HEK293 (cell line): Measurements from ENCODE around the gene KIF11.

ENCODE experiments used
- BCL11B ChIP-seq: fragments of 450-650 bp; formaldehyde crosslinking; IDR thresholded peaks from 2 replicates; pipeline ENCODE4 v1.5.1; 2016; ENCODE audit warnings: low read depth, missing biosample characterization, missing genetic modification characterization
- KLF9 ChIP-seq: fragments of 450-650 bp; formaldehyde crosslinking; IDR thresholded peaks from 2 replicates; pipeline ENCODE4 v1.5.1; 2016; ENCODE audit warnings: missing biosample characterization, missing genetic modification characterization, low read depth
- MEIS1 ChIP-seq: sonication (generic); formaldehyde crosslinking; IDR thresholded peaks from 2 replicates; pipeline ENCODE4 v1.8.1; 2022; ENCODE audit warnings: missing genetic modification reagents, mild to moderate bottlenecking, borderline replicate concordance
- OSR2 ChIP-seq: fragments of 450-650 bp; formaldehyde crosslinking; IDR thresholded peaks from 2 replicates; pipeline ENCODE4 v1.5.1; 2016; ENCODE audit warnings: missing biosample characterization, missing genetic modification characterization
- PRDM1 ChIP-seq: fragments of 450-650 bp; formaldehyde crosslinking; IDR thresholded peaks from 2 replicates; pipeline ENCODE4; 2016; ENCODE audit warnings: missing biosample characterization, missing genetic modification characterization
- SP2 ChIP-seq: fragments of 450-650 bp; formaldehyde crosslinking; IDR thresholded peaks from 2 replicates; pipeline ENCODE4 v1.5.1; 2016; ENCODE audit warnings: missing biosample characterization, missing genetic modification characterization
- TRIM28 ChIP-seq: IDR thresholded peaks from 2 replicates; pipeline ENCODE4 v1.6.1; 2011; ENCODE audit warnings: low read length, control low read depth, borderline replicate concordance
- ZBTB21 ChIP-seq: fragments of 450-650 bp; formaldehyde crosslinking; IDR thresholded peaks from 2 replicates; pipeline ENCODE4 v1.5.1; 2017; ENCODE audit warnings: missing biosample characterization, missing genetic modification characterization
- ZBTB8A ChIP-seq: fragments of 450-650 bp; formaldehyde crosslinking; IDR thresholded peaks from 2 replicates; pipeline ENCODE4 v1.5.1; 2016; ENCODE audit warnings: missing biosample characterization, missing genetic modification characterization
- ZEB2 ChIP-seq: fragments of 450-650 bp; formaldehyde crosslinking; IDR thresholded peaks from 2 replicates; pipeline ENCODE4 v1.5.1; 2016; ENCODE audit warnings: missing biosample characterization, missing genetic modification characterization
- ZNF121 ChIP-seq: fragments of 450-650 bp; formaldehyde crosslinking; IDR thresholded peaks from 2 replicates; pipeline ENCODE4 v1.5.1; 2016; ENCODE audit warnings: missing biosample characterization, missing genetic modification characterization
- ZNF223 ChIP-seq: fragments of 450-650 bp; formaldehyde crosslinking; IDR thresholded peaks from 2 replicates; pipeline ENCODE4 v1.5.1; 2016; ENCODE audit warnings: missing biosample characterization, missing genetic modification characterization
- ZNF366 ChIP-seq: fragments of 450-650 bp; formaldehyde crosslinking; conservative IDR thresholded peaks from 2 replicates; pipeline ENCODE4 v1.5.1; 2016; ENCODE audit warnings: missing biosample characterization, missing genetic modification characterization
- ZNF433 ChIP-seq: fragments of 450-650 bp; formaldehyde crosslinking; IDR thresholded peaks from 2 replicates; pipeline ENCODE4 v1.5.1; 2016; ENCODE audit warnings: missing biosample characterization, missing genetic modification characterization, low read depth
- ZNF514 ChIP-seq: fragments of 450-650 bp; formaldehyde crosslinking; IDR thresholded peaks from 2 replicates; pipeline ENCODE4 v1.5.1; 2016; ENCODE audit warnings: missing biosample characterization, missing genetic modification characterization
- ZNF558 ChIP-seq: fragments of 450-650 bp; formaldehyde crosslinking; IDR thresholded peaks from 2 replicates; pipeline ENCODE4 v1.5.1; 2016; ENCODE audit warnings: missing biosample characterization, missing genetic modification characterization
- ZNF624 ChIP-seq: fragments of 450-650 bp; formaldehyde crosslinking; IDR thresholded peaks from 2 replicates; pipeline ENCODE4 v1.5.1; 2017; ENCODE audit warnings: missing biosample characterization, missing genetic modification characterization
- ZNF658 ChIP-seq: fragments of 450-650 bp; formaldehyde crosslinking; IDR thresholded peaks from 2 replicates; pipeline ENCODE4; 2016; ENCODE audit warnings: missing biosample characterization, missing genetic modification characterization
- ZNF670 ChIP-seq: fragments of 450-650 bp; formaldehyde crosslinking; IDR thresholded peaks from 2 replicates; pipeline ENCODE4 v1.5.1; 2016; ENCODE audit warnings: missing biosample characterization, missing genetic modification characterization, low read depth
- TF ChIP-seq, protein P1 (sequence below): fragments of 450-650 bp; formaldehyde crosslinking; IDR thresholded peaks from 2 replicates; pipeline ENCODE4 v1.5.1; 2016; ENCODE audit warnings: missing biosample characterization, missing genetic modification characterization
- TF ChIP-seq, protein P2 (sequence below): fragments of 450-650 bp; formaldehyde crosslinking; IDR thresholded peaks from 2 replicates; pipeline ENCODE4 v1.5.1; 2016; ENCODE audit warnings: missing biosample characterization, missing genetic modification characterization, low read depth
- TF ChIP-seq, protein P3 (sequence below): fragments of 450-650 bp; formaldehyde crosslinking; conservative IDR thresholded peaks from 2 replicates; pipeline ENCODE4 v1.5.1; 2016; ENCODE audit warnings: low read depth, missing biosample characterization, missing genetic modification characterization
- TF ChIP-seq, protein P4 (sequence below): fragments of 450-650 bp; formaldehyde crosslinking; IDR thresholded peaks from 2 replicates; pipeline ENCODE4 v1.5.1; 2016; ENCODE audit warnings: missing biosample characterization, missing genetic modification characterization
- TF ChIP-seq, protein P5 (sequence below): fragments of 450-650 bp; formaldehyde crosslinking; IDR thresholded peaks from 2 replicates; pipeline ENCODE4; 2016; ENCODE audit warnings: missing biosample characterization, missing genetic modification characterization
- TF ChIP-seq, protein P6 (sequence below): fragments of 450-650 bp; formaldehyde crosslinking; IDR thresholded peaks from 2 replicates; pipeline ENCODE4 v1.5.1; 2016; ENCODE audit warnings: missing biosample characterization, missing genetic modification characterization
- TF ChIP-seq, protein P7 (sequence below): fragments of 450-650 bp; formaldehyde crosslinking; IDR thresholded peaks from 2 replicates; pipeline ENCODE4 v1.5.1; 2016; ENCODE audit warnings: missing biosample characterization, missing genetic modification characterization

Gene KIF11

DNA sequence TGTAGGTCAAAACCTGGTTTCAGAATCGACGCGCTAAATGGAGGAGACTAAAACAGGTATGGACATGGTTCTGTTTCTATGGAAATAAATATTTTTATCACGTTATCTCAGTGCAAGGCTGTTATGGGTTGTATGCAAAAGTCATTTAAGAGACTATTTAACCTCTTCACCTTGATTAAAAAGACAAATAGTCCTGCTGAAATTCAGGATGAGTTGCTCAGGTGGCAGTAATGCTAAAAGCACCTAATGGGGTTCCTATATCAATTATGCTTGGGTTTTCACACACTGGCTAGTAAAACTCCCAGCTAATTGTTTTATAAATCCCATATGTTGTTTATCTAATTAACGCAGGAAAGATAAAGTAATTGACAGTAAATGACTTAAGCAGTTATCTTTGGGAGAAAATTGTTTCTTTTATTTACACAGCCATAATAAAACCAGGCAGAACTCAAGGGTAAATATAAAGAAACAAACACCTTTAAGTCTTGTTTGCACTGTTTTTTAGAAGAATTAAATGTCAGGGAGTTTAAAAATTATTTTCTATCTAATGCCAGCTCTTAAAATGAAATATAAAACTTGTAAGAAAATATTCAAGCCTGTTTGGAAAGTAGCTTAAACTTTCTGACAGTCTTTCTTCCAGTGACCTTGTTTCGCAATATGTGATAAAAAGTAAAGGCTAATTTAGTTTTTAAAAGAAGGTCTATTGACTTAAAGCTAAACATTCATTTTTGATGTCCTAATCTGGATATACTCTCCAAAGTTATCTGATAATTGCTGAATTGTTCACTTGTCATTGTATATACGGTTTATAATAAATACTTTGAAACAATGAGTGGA is 100.0 kb downstream of the KIF11 start (continued):
- TF ChIP-seq, protein P1, sequence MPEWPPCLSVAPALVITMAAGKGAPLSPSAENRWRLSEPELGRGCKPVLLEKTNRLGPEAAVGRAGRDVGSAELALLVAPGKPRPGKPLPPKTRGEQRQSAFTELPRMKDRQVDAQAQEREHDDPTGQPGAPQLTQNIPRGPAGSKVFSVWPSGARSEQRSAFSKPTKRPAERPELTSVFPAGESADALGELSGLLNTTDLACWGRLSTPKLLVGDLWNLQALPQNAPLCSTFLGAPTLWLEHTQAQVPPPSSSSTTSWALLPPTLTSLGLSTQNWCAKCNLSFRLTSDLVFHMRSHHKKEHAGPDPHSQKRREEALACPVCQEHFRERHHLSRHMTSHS: no peak
- TF ChIP-seq ZNF670 (no peak), ZNF514 (no peak), OSR2 (tag by site-specific recombination) (peak; percentile 65; the same call in 1 of the 2 replicates), ZNF433 (tag by site-specific recombination) (no peak), ZBTB8A (tag by site-specific recombination) (no peak), ZNF366 (tag by site-specific recombination) (0 out of 2 replicates have a peak, but pooled peaks have one; percentile 24), SP2 (no peak), ZNF624 (tag by site-specific recombination) (no peak), ZNF558 (tag by site-specific recombination) (no peak), MEIS1 (CRISPR knock-in tag) (no peak), PRDM1 (tag by site-specific recombination) (peak; percentile 56; the same call in 1 of the 2 replicates), TRIM28 (no peak), ZEB2 (no peak), KLF9 (tag by site-specific recombination) (no peak), ZBTB21 (tag by site-specific recombination) (no peak), ZNF121 (tag by site-specific recombination) (no peak), ZNF658 (tag by site-specific recombination) (no peak), BCL11B (no peak), ZNF223 (no peak)
- TF ChIP-seq, protein P2, sequence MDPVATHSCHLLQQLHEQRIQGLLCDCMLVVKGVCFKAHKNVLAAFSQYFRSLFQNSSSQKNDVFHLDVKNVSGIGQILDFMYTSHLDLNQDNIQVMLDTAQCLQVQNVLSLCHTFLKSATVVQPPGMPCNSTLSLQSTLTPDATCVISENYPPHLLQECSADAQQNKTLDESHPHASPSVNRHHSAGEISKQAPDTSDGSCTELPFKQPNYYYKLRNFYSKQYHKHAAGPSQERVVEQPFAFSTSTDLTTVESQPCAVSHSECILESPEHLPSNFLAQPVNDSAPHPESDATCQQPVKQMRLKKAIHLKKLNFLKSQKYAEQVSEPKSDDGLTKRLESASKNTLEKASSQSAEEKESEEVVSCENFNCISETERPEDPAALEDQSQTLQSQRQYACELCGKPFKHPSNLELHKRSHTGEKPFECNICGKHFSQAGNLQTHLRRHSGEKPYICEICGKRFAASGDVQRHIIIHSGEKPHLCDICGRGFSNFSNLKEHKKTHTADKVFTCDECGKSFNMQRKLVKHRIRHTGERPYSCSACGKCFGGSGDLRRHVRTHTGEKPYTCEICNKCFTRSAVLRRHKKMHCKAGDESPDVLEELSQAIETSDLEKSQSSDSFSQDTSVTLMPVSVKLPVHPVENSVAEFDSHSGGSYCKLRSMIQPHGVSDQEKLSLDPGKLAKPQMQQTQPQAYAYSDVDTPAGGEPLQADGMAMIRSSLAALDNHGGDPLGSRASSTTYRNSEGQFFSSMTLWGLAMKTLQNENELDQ (tag by site-specific recombination): no peak
- TF ChIP-seq, protein P3, sequence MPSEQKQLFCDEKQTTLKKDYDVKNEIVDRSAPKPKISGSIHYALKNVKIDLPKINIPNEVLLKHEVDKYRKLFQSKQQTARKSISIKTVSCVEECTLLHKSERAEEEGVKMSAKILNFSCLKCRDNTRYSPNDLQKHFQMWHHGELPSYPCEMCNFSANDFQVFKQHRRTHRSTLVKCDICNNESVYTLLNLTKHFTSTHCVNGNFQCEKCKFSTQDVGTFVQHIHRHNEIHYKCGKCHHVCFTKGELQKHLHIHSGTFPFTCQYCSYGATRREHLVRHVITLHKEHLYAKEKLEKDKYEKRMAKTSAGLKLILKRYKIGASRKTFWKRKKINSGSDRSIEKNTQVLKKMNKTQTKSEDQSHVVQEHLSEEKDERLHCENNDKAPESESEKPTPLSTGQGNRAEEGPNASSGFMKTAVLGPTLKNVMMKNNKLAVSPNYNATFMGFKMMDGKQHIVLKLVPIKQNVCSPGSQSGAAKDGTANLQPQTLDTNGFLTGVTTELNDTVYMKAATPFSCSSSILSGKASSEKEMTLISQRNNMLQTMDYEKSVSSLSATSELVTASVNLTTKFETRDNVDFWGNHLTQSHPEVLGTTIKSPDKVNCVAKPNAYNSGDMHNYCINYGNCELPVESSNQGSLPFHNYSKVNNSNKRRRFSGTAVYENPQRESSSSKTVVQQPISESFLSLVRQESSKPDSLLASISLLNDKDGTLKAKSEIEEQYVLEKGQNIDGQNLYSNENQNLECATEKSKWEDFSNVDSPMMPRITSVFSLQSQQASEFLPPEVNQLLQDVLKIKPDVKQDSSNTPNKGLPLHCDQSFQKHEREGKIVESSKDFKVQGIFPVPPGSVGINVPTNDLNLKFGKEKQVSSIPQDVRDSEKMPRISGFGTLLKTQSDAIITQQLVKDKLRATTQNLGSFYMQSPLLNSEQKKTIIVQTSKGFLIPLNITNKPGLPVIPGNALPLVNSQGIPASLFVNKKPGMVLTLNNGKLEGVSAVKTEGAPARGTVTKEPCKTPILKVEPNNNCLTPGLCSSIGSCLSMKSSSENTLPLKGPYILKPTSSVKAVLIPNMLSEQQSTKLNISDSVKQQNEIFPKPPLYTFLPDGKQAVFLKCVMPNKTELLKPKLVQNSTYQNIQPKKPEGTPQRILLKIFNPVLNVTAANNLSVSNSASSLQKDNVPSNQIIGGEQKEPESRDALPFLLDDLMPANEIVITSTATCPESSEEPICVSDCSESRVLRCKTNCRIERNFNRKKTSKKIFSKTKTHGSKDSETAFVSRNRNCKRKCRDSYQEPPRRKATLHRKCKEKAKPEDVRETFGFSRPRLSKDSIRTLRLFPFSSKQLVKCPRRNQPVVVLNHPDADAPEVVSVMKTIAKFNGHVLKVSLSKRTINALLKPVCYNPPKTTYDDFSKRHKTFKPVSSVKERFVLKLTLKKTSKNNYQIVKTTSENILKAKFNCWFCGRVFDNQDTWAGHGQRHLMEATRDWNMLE (tag by site-specific recombination): no peak
- TF ChIP-seq, protein P4, sequence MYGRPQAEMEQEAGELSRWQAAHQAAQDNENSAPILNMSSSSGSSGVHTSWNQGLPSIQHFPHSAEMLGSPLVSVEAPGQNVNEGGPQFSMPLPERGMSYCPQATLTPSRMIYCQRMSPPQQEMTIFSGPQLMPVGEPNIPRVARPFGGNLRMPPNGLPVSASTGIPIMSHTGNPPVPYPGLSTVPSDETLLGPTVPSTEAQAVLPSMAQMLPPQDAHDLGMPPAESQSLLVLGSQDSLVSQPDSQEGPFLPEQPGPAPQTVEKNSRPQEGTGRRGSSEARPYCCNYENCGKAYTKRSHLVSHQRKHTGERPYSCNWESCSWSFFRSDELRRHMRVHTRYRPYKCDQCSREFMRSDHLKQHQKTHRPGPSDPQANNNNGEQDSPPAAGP (tag by site-specific recombination): no peak
- TF ChIP-seq, protein P5, sequence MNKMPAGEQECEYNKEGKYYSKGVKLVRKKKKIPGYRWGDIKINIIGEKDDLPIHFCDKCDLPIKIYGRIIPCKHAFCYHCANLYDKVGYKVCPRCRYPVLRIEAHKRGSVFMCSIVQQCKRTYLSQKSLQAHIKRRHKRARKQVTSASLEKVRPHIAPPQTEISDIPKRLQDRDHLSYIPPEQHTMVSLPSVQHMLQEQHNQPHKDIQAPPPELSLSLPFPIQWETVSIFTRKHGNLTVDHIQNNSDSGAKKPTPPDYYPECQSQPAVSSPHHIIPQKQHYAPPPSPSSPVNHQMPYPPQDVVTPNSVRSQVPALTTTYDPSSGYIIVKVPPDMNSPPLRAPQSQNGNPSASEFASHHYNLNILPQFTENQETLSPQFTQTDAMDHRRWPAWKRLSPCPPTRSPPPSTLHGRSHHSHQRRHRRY (tag by site-specific recombination): no peak
- TF ChIP-seq, protein P6, sequence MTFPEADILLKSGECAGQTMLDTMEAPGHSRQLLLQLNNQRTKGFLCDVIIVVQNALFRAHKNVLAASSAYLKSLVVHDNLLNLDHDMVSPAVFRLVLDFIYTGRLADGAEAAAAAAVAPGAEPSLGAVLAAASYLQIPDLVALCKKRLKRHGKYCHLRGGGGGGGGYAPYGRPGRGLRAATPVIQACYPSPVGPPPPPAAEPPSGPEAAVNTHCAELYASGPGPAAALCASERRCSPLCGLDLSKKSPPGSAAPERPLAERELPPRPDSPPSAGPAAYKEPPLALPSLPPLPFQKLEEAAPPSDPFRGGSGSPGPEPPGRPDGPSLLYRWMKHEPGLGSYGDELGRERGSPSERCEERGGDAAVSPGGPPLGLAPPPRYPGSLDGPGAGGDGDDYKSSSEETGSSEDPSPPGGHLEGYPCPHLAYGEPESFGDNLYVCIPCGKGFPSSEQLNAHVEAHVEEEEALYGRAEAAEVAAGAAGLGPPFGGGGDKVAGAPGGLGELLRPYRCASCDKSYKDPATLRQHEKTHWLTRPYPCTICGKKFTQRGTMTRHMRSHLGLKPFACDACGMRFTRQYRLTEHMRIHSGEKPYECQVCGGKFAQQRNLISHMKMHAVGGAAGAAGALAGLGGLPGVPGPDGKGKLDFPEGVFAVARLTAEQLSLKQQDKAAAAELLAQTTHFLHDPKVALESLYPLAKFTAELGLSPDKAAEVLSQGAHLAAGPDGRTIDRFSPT: no peak
- TF ChIP-seq, protein P7, sequence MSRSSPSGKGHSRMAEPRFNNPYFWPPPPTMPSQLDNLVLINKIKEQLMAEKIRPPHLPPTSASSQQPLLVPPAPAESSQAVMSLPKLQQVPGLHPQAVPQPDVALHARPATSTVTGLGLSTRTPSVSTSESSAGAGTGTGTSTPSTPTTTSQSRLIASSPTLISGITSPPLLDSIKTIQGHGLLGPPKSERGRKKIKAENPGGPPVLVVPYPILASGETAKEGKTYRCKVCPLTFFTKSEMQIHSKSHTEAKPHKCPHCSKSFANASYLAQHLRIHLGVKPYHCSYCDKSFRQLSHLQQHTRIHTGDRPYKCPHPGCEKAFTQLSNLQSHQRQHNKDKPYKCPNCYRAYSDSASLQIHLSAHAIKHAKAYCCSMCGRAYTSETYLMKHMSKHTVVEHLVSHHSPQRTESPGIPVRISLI: no peak
